Activated naive CD8-positive, alpha-beta T cell treated with anti-CD3 and anti-CD28 coated beads, Interleukin-2, amount 50 U/mL, for 24 hours (primary cell): ENCODE data around the gene C5.
"Not testable (repeated sequence)": the region's sequence is repeated elsewhere in the genome, so short reads cannot be mapped to it uniquely, and the experiment has no call there.

ENCODE experiments used
- ATAC-seq: fragments of 150-1000 bp; cut with Tn5 transposase; one replicate; pipeline ENCODE4 v1.10.0; 2021
- DNase-seq: peaks from one replicate; pipeline ENCODE4 v3.0.0; 2021
- H3K27ac Mint-ChIP-seq: one replicate; pipeline ENCODE4 v1.8.0; 2021; ENCODE audit warnings: mild to moderate bottlenecking, mixed read lengths
- H3K27me3 Mint-ChIP-seq: one replicate; pipeline ENCODE4 v1.8.0; 2021; ENCODE audit warnings: mixed read lengths
- H3K36me3 Mint-ChIP-seq: one replicate; pipeline ENCODE4 v1.8.0; 2021; ENCODE audit warnings: low read depth, mixed read lengths
- H3K4me1 Mint-ChIP-seq: one replicate; pipeline ENCODE4 v1.8.0; 2021; ENCODE audit warnings: mixed read lengths
- H3K4me3 Mint-ChIP-seq: one replicate; pipeline ENCODE4 v1.8.0; 2021; ENCODE audit warnings: mild to moderate bottlenecking, moderate library complexity, mixed read lengths
- H3K9me3 Mint-ChIP-seq: one replicate; pipeline ENCODE4 v1.8.0; 2021; ENCODE audit warnings: mixed read lengths

C5 gene

GRCh38 chr9:121050128-121050988, at the start of gene C5:
Gene C5, minus strand, starts transcription at chr9:121050275. Its CDS starts 29 bp downstream, at chr9:121050246.
- Mint-ChIP-seq H3K27ac (no peak within 1 kb of the TSS), H3K4me3 (no peak within 1 kb of the TSS), H3K9me3 (no peaks in the 10 kb centered on the region), H3K27me3 (no peaks in the 10 kb centered on the region), H3K4me1 (no peaks in the 10 kb centered on the region), H3K36me3 (no peaks in the 10 kb centered on the region)
- no peak for ATAC-seq
- no peak for DNase-seq

- no peak overlapping the region for H3K4me3 Mint-ChIP-seq
- peaks cover 86% of the 10 kb centered on the region for H3K36me3 Mint-ChIP-seq
- DNase-seq, result no peak
- no peaks in the 10 kb centered on the region for H3K27me3 Mint-ChIP-seq
- peaks cover 33% of the 10 kb centered on the region for H3K9me3 Mint-ChIP-seq
- no peak overlapping the region for H3K27ac Mint-ChIP-seq
- no peaks in the 10 kb centered on the region for H3K4me1 Mint-ChIP-seq
- ATAC-seq, result no peak
Observed at GRCh38 chr9:121098567-121099198, 48.6 kb upstream of the C5 start.

GRCh38 chr9:121095057-121095456, 45.0 kb upstream of the C5 start:
- Mint-ChIP-seq H3K9me3 (peaks cover 13% of the 10 kb centered on the region), H3K36me3 (peaks cover 73% of the 10 kb centered on the region), H3K27me3 (no peaks in the 10 kb centered on the region), H3K27ac (no peak overlapping the region), H3K4me3 (no peak overlapping the region), H3K4me1 (no peaks in the 10 kb centered on the region)
- ATAC-seq (no peak), DNase-seq (no peak)

- H3K4me1 Mint-ChIP-seq, result peaks cover 12% of the 10 kb centered on the region
- H3K27me3 Mint-ChIP-seq, ATAC-seq, H3K27ac Mint-ChIP-seq, DNase-seq, H3K4me3 Mint-ChIP-seq, H3K9me3 Mint-ChIP-seq: not testable (repeated sequence)
- H3K36me3 Mint-ChIP-seq, result peaks cover 57% of the 10 kb centered on the region
Observed at GRCh38 chr9:121090743-121091142, 40.7 kb upstream of the C5 start.

- DNase-seq (no peak), ATAC-seq (no peak)
- no peaks in the 10 kb centered on the region for H3K9me3 Mint-ChIP-seq
- H3K4me1 Mint-ChIP-seq, result peaks cover 12% of the 10 kb centered on the region
- peaks cover 50% of the 10 kb centered on the region for H3K36me3 Mint-ChIP-seq
- no peak overlapping the region for H3K27ac Mint-ChIP-seq
- no peak overlapping the region for H3K4me3 Mint-ChIP-seq
- no peaks in the 10 kb centered on the region for H3K27me3 Mint-ChIP-seq
Observed at GRCh38 chr9:121088576-121088975, 38.5 kb upstream of the C5 start.

GRCh38 chr9:121085661-121086060, 35.6 kb upstream of the C5 start:
- no peak for ATAC-seq
- no peak overlapping the region for H3K4me3 Mint-ChIP-seq
- H3K36me3 Mint-ChIP-seq, result peaks cover 41% of the 10 kb centered on the region
- peaks cover 12% of the 10 kb centered on the region for H3K4me1 Mint-ChIP-seq
- no peak for DNase-seq
- no peaks in the 10 kb centered on the region for H3K27me3 Mint-ChIP-seq
- no peak overlapping the region for H3K27ac Mint-ChIP-seq
- H3K9me3 Mint-ChIP-seq, result no peaks in the 10 kb centered on the region

GRCh38 chr9:121082075-121082474, 32.0 kb upstream of the C5 start:
- ATAC-seq, result no peak
- Mint-ChIP-seq H3K27ac (no peak overlapping the region), H3K27me3 (no peaks in the 10 kb centered on the region)

GRCh38 chr9:121075251-121076036, 25.4 kb upstream of the C5 start:
- Mint-ChIP-seq H3K4me1 (peaks cover 60% of the 10 kb centered on the region), H3K4me3 (peak overlapping the region; percentile 100), H3K27me3 (no peaks in the 10 kb centered on the region), H3K36me3 (peaks cover 15% of the 10 kb centered on the region), H3K9me3 (peaks cover 2% of the 10 kb centered on the region), H3K27ac (peak overlapping the region; percentile 97)
- DNase-seq (no peak), ATAC-seq (peak; percentile 22)

More at GRCh38 chr9:121082075-121082474, 32.0 kb upstream of the C5 start:
- no peak for DNase-seq
- H3K4me3 Mint-ChIP-seq, result no peak overlapping the region
- H3K9me3 Mint-ChIP-seq, result no peaks in the 10 kb centered on the region
- peaks cover 39% of the 10 kb centered on the region for H3K36me3 Mint-ChIP-seq
- H3K4me1 Mint-ChIP-seq, result peaks cover 10% of the 10 kb centered on the region

- ATAC-seq (peak; percentile 92), DNase-seq (peak; percentile 94)
- Mint-ChIP-seq H3K27me3 (no peaks in the 10 kb centered on the region), H3K4me1 (peaks cover 58% of the 10 kb centered on the region), H3K36me3 (peaks cover 10% of the 10 kb centered on the region), H3K27ac (peak within 1 kb of the TSS; percentile 97), H3K4me3 (peak within 1 kb of the TSS; percentile 100), H3K9me3 (peaks cover 3% of the 10 kb centered on the region)
Observed at GRCh38 chr9:121074370-121075250, 24.5 kb upstream of the C5 start, which contains the start of gene CNTRL. Gene CNTRL, plus strand, starts transcription at chr9:121074955. Its CDS starts 13,372 bp downstream, at chr9:121088327.

- Mint-ChIP-seq H3K4me1 (peaks cover 67% of the 10 kb centered on the region), H3K27me3 (no peaks in the 10 kb centered on the region), H3K4me3 (peak overlapping the region; percentile 100), H3K9me3 (peaks cover 13% of the 10 kb centered on the region), H3K27ac (peak overlapping the region; percentile 81), H3K36me3 (peaks cover 13% of the 10 kb centered on the region)
- DNase-seq, result no peak
- ATAC-seq, result no peak
Observed at GRCh38 chr9:121073038-121073437, 23.0 kb upstream of the C5 start.

GRCh38 chr9:121071756-121072421, 21.8 kb upstream of the C5 start:
- peaks cover 17% of the 10 kb centered on the region for H3K36me3 Mint-ChIP-seq
- peak overlapping the region; percentile 84 for H3K4me3 Mint-ChIP-seq
- ATAC-seq (no peak), DNase-seq (peak; percentile 32)
- H3K27me3 Mint-ChIP-seq, result no peaks in the 10 kb centered on the region
- H3K9me3 Mint-ChIP-seq, result peaks cover 19% of the 10 kb centered on the region
- H3K4me1 Mint-ChIP-seq, result peaks cover 71% of the 10 kb centered on the region
- H3K27ac Mint-ChIP-seq, result peak overlapping the region; percentile 81

GRCh38 chr9:121071370-121071755, 21.3 kb upstream of the C5 start:
- no peaks in the 10 kb centered on the region for H3K27me3 Mint-ChIP-seq
- peaks cover 17% of the 10 kb centered on the region for H3K36me3 Mint-ChIP-seq
- H3K9me3 Mint-ChIP-seq, result peaks cover 19% of the 10 kb centered on the region
- ATAC-seq (no peak), DNase-seq (no peak)
- peaks cover 65% of the 10 kb centered on the region for H3K4me1 Mint-ChIP-seq
- peak overlapping the region; percentile 81 for H3K27ac Mint-ChIP-seq
- peak overlapping the region; percentile 84 for H3K4me3 Mint-ChIP-seq

GRCh38 chr9:121069396-121069795, 19.3 kb upstream of the C5 start:
- no peak for DNase-seq
- Mint-ChIP-seq H3K9me3 (peaks cover 19% of the 10 kb centered on the region), H3K36me3 (peaks cover 14% of the 10 kb centered on the region), H3K4me3 (no peak overlapping the region), H3K4me1 (peaks cover 49% of the 10 kb centered on the region), H3K27ac (no peak overlapping the region), H3K27me3 (no peaks in the 10 kb centered on the region)
- ATAC-seq, result no peak
